Mucosa of descending colon (tissue), 3 donors: ENCODE measurements around the gene FBXW4. TPM values are rescaled to one million over a fixed set of nuclear protein-coding genes. Genes with fewer than 3 reads are reported as not detected.

ENCODE experiments used
- ATAC-seq: fragments of 200-7000 bp; cut with Tn5 transposase; one replicate; pipeline ENCODE4 v1.9.1; 2020; ENCODE audit warnings: mild to moderate bottlenecking, moderate library complexity
- DNase-seq, 3 donors: peaks; one replicate each; pipeline ENCODE4 v3.0.0-alpha.2; 2020
- H3K36me3 ChIP-seq: fragments of 200-600 bp; one replicate; pipeline ENCODE4 v1.8.0; 2021; ENCODE audit warnings: low read depth, mild to moderate bottlenecking
- H3K4me1 ChIP-seq: fragments of 200-600 bp; one replicate; pipeline ENCODE4 v1.8.0; 2021; ENCODE audit warnings: low read depth, mild to moderate bottlenecking
- H3K4me3 ChIP-seq: fragments of 200-600 bp; one replicate; pipeline ENCODE4 v1.8.0; 2021; ENCODE audit warnings: mild to moderate bottlenecking
- H3K9me3 ChIP-seq: fragments of 200-600 bp; one replicate; pipeline ENCODE4 v1.8.0; 2021; ENCODE audit warnings: mild to moderate bottlenecking
- intact Hi-C, 2 donors: fragments of 100-400 bp; cut with DNase I in 1 of 2; cut with micrococcal nuclease in 1 of 2; formaldehyde crosslinking; loops; one replicate each; pipeline versions ENCODE4 v1.11.0 to v1.11.1; 2022; cut with DNase I, micrococcal nuclease
- total RNA-seq, 3 donors: library from RNA; stranded (reverse); fragmentation: NEBNext Ultra II Directional in 2 of 3; extraction: Animal tissue kit (Norgen Biotek cat#: 25700) in 2 of 3; gene quantifications; one replicate each; pipeline versions ENCODE4 v1.2.1 to v1.2.4, GENCODE V29; 2021 to 2023
- TF ChIP-seq, protein P1 (sequence below): fragments of 200-600 bp; IDR thresholded peaks from one replicate; pipeline ENCODE4 v1.8.0; 2022; ENCODE audit warnings: antibody characterized with exemption, mild to moderate bottlenecking
- donor health status: DM: no; HTN: no; CAD: no; lungs with moderate emphysema.
- donor health status: DM: no; HTN: no; CAD: no.
- donor health status: DM: no; HTN: yes; CAD: no.

Gene FBXW4
- total RNA-seq, 3 donors from 2014 or later, result 57.3 to 126 (median 73.3) TPM

DNA sequence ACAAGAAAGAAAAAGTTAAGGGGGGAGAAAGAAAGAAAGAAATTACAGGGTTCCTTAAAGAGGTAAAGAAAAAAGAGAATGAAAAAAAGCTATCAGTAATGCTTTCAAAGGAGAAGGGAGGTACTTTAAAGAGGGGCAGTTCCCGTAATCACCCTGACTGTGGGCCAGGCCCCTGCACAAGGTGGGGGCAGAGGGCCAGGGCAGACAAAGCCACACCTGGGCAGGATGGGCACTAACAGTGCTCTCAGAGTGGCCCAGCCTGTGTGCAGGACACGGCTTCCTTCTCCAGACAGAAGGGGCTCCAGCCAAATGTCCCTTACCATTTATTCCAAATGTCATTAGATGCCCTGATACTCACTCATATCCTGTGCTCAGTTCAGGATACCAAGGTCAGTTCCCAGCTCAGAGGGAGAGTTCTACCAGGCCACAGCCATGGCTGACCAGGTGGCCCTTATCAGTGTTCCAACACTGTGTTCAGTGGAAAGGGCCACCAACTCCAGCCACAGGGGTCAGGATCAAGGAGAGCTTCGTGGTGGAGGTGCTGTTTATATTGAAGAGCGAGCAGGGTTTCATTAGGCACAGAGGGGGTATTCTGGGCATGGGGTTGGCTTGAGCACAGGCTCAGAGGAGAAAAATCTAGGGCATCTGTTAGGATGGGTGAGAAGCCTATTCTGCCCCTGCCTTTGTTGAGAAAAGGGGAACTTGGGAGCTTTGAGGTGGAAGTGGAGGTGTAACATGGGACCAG is 77.0 kb downstream of the FBXW4 start:
- H3K9me3 ChIP-seq, result no peaks in the 10 kb centered on the region
- no peaks in the 10 kb centered on the region for H3K4me1 ChIP-seq
- ATAC-seq, result no peak
- intact Hi-C loops, result no loop called here
- DNase-seq, result no peak
- TF ChIP-seq, protein P1, sequence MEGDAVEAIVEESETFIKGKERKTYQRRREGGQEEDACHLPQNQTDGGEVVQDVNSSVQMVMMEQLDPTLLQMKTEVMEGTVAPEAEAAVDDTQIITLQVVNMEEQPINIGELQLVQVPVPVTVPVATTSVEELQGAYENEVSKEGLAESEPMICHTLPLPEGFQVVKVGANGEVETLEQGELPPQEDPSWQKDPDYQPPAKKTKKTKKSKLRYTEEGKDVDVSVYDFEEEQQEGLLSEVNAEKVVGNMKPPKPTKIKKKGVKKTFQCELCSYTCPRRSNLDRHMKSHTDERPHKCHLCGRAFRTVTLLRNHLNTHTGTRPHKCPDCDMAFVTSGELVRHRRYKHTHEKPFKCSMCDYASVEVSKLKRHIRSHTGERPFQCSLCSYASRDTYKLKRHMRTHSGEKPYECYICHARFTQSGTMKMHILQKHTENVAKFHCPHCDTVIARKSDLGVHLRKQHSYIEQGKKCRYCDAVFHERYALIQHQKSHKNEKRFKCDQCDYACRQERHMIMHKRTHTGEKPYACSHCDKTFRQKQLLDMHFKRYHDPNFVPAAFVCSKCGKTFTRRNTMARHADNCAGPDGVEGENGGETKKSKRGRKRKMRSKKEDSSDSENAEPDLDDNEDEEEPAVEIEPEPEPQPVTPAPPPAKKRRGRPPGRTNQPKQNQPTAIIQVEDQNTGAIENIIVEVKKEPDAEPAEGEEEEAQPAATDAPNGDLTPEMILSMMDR, result no peak
- no peak overlapping the region for H3K4me3 ChIP-seq
- no peaks in the 10 kb centered on the region for H3K36me3 ChIP-seq

DNA sequence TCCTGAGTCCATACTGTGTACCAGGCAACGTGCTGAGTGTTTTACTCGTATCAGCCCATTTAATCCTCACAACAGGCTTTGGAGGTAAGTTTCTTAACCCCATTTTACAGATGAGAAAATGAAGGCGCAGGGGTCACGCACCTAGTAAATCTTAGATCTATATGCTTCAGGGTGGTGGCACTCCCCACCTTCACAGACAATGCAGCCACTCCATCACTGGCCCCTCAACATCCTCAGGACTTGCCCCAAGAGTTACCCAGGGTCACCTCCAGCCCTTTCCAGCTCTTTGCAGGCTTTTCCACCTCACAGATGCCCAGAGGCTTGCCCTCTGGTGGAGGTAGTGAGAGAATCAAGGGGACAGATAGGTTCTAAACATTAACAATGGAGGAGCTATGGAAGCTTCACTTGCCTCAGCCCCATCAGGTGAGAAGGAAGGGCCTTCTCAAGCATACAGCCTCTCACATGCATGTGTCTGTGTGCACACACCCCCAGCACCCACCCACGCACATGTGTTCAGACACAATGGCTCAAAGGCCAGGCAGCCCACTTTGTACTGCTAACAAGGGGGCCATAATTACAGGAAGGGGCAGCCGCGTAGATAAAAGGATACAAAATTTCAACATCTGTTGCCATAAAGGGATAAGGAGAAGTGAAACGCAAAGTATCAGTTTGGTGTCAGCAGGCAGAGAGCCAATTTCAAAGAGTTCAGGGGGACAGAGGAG is 77.7 kb downstream of the FBXW4 start:
- TF ChIP-seq, protein P1, result no peak
- Histone ChIP-seq H3K4me3 (no peak overlapping the region), H3K4me1 (no peaks in the 10 kb centered on the region), H3K9me3 (no peaks in the 10 kb centered on the region), H3K36me3 (no peaks in the 10 kb centered on the region)
- intact Hi-C loops, result no loop called here
- ATAC-seq (no peak), DNase-seq (no peak)

DNA sequence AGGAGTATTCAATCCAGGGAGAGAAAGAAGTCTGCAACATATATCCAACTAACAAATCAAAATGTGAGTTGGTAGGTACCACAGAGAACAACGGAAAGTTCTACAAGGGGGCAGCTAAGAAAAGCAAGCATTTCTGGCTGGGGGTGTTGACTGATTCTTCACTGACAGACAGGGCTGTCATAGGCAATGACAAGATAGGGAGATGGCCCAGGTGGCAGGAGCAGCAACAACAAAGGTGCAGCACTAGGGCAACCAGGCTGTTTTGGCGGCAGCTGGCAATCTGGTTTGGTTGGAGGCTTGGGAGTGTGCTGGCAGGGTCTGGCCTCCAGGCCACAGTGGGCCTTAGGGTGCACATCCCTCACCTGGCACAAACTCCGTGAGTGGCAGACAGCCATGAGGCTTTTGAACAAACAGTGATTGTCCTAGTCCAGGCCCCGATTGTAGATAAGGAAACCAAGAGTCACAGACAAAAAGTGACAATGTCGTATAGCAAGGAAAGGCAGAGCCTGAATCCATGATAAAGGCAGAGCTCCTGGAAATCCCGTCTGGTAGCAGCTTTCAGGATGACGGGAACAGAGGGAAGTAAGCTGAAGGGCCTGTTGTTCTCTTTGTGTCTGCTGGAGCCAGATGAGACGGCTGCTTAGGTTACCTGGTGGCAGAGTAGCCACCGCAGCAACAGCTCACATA is 78.4 kb downstream of the FBXW4 start:
- intact Hi-C loops, result no loop called here
- TF ChIP-seq, protein P1, result no peak
- Histone ChIP-seq H3K9me3 (no peaks in the 10 kb centered on the region), H3K4me1 (no peaks in the 10 kb centered on the region), H3K4me3 (no peak overlapping the region), H3K36me3 (no peaks in the 10 kb centered on the region)
- no peak for DNase-seq
- no peak for ATAC-seq

DNA sequence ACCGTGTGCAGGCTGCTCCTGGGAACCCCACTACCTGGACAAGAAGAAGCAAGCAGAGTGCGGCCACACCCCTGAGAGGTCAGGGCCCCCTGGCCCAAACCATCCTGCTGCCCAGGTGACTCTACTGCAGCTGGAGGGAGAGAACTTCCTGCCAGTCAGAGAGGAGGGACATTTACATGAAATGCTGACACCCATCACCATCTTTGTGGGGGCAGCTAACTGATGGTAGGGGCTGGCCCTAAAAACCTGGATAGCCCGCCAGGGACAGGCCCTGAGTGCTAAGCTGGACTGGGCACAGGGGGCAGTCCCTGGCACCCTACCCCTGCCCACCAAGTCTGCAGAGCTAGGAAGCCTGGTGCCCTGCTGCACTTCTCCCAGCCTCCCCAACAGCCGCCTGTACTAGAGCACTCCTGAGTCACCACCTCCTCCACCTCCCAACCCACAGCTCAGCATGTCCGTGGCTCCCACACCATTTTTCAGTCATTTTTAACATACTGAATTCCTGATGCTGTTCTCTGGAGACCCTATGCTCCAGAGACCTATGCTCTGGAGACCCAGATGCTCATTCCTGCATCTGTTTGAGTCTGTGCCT is 79.3 kb downstream of the FBXW4 start:
- TF ChIP-seq, protein P1, result no peak
- no peaks in the 10 kb centered on the region for H3K4me1 ChIP-seq
- H3K9me3 ChIP-seq, result no peaks in the 10 kb centered on the region
- no peak overlapping the region for H3K4me3 ChIP-seq
- no peaks in the 10 kb centered on the region for H3K36me3 ChIP-seq
- DNase-seq, result no peak
- intact Hi-C loops, result no loop called here
- ATAC-seq, result no peak

DNA sequence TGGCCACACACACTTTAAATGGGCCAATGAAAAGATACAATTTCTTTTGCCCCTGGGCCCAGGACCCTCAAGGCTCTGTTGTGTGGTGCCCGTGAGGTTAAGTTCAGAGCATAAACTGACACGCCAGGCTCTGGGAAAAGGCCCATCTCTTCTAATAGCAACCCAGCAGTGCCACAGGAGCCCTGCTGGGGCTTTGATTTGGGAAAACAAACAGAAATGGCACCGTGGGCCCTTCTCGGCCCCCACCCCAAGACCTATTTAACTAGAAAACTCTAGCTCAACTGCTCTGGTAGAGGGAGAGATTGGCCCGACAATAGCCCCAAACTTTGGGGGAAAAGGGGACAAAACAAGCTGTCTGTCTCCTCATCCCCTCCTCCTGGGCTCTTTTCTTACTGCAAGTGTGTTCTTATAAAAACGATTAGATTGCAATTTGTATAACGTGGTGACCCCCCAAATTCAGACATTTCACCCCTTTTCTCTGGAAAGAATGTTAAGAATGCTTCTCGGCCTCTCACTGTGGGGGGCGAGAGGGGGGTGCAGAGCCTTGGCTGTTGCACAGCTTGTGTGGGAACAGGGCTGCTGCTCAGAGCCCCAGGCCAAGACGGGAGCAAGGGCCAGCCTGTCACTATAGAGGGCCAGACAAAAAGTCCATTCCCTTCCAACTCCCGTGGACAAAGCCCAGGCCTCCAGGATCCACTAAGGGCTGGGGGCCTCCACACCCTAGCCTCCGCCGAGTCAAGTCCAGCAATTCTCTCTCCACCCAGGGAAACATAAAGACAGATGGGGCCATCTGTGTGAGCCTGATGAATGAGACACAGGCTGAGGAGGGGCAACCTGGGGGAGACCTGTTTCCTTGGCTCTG is 80.1 kb downstream of the FBXW4 start:
- TF ChIP-seq, protein P1, result no peak
- DNase-seq, result no peak
- intact Hi-C loops, result no loop called here
- H3K36me3 ChIP-seq, result no peaks in the 10 kb centered on the region
- no peak overlapping the region for H3K4me3 ChIP-seq
- no peaks in the 10 kb centered on the region for H3K9me3 ChIP-seq
- H3K4me1 ChIP-seq, result no peaks in the 10 kb centered on the region
- no peak for ATAC-seq
